ENCODE results near the gene MCC.

DNA sequence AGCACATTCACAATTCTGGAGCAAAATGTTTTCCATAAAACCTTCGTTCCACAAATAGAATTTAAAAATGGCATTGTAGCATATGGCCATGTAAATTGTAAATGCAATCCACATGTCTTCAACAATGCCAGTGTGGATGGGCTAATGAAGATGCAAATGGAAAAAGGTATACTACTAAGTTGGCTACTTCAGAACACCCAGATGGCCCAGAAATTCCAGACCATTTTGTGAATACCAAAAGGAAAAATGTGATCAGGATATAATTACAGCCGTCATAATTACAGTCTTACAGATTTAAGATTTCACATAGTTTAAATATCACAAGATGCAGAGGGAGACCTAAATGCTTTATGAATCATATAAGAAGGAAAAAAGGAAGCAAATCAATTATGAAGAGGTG is 170.6 kb downstream of the MCC start:
- TF ChIP-seq POLR2A (IDR thresholded peaks at IDR 0.05; ENCODE audit: low read length) (no peak), GATA1 (IDR thresholded peaks at IDR 0.05; ENCODE audit: low read depth, low read length) (no peak)

Measured in erythroblast (primary cell).